SK-N-MC (cell line): ENCODE measurements around the gene GPR150.

Source experiments
- DNase-seq: peaks from one replicate; pipeline ENCODE4 v3.0.0-alpha.2; 2011; ENCODE audit warnings: low read depth, low spot score
- H3K27ac ChIP-seq: fragments of 200-600 bp; sonication (generic); 2 replicates; pipeline ENCODE4 v1.5.1; 2016; ENCODE audit warnings: mixed run types
- H3K36me3 ChIP-seq: fragments of 200-600 bp; sonication (generic); 2 replicates; pipeline ENCODE4 v1.6.1; 2017; ENCODE audit warnings: antibody characterized with exemption, low read length, mixed read lengths; ENCODE audit not compliant: insufficient read depth
- H3K4me3 ChIP-seq: fragments of 200-600 bp; sonication (generic); 2 replicates; pipeline ENCODE4 v1.5.1; 2016
- H3K9ac ChIP-seq: fragments of 200-600 bp; sonication (generic); 2 replicates; pipeline ENCODE4 v1.8.0; 2017; ENCODE audit warnings: mixed run types, mixed read lengths; ENCODE audit not compliant: insufficient read length
- H3K9me3 ChIP-seq: fragments of 200-600 bp; sonication (generic); 2 replicates; pipeline ENCODE4 v1.6.1; 2017; ENCODE audit warnings: low read depth, mild to moderate bottlenecking, antibody characterized with exemption, low read length, moderate library complexity, mixed read lengths
- EZH2 ChIP-seq: fragments of 200-600 bp; sonication (generic); IDR thresholded peaks from one replicate; pipeline ENCODE4 v1.6.1; 2017; ENCODE audit warnings: antibody characterized with exemption
- FOXP2 ChIP-seq: optimal IDR thresholded peaks from 2 replicates; pipeline ENCODE3; 2011; ENCODE audit warnings: mild to moderate bottlenecking, moderate library complexity; ENCODE audit not compliant: insufficient read depth; ENCODE audit errors: extremely low read length, control extremely low read depth
- POLR2AphosphoS5 ChIP-seq: IDR thresholded peaks from 2 replicates; pipeline ENCODE4 v1.6.1; 2012; ENCODE audit warnings: mild to moderate bottlenecking, low read depth, low read length, borderline replicate concordance

GPR150 gene

GRCh38 chr5:95619096-95619495, 791 bp upstream of the GPR150 start:
- Histone ChIP-seq H3K27ac (no peak overlapping the region), H3K36me3 (no peaks in the 10 kb centered on the region), H3K9ac (no peak overlapping the region), H3K9me3 (no peaks in the 10 kb centered on the region; the same call in 1 of the 2 replicates), H3K4me3 (no peak overlapping the region)
- no peak for DNase-seq
- TF ChIP-seq POLR2AphosphoS5 (no peak), FOXP2 (no peak), EZH2 (no peak)

DNA sequence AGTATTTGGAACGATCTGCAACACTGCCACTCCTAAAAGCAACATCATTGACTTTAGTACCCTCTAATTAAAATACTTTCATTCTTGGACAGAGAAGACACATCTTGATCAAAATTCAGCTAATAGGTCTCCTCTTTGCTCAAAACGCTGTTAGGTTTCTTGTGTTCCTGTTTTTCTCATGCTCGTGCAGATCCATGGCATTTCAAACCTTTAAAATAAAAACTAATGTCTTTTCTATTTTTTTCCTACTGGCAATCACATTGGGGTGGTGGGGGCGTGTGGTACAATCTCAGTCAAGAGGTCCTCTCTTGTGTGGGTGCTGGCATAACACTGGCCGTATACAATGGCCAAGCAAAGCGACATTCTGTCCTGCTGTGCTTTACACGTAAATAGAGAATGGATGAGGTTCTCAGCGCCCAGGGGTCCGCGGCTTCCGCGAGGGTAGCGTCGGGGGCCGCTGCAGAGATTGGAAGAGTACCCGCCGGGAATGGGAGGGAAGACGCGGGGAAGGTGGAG, 315 bp upstream of the GPR150 start:
- no peaks in the 10 kb centered on the region for H3K9me3 ChIP-seq
- no peak overlapping the region for H3K27ac ChIP-seq
- no peak overlapping the region for H3K9ac ChIP-seq
- H3K4me3 ChIP-seq: no peak overlapping the region
- H3K36me3 ChIP-seq: no peaks in the 10 kb centered on the region
- TF ChIP-seq EZH2 (no peak), POLR2AphosphoS5 (no peak), FOXP2 (no peak)
- no peak for DNase-seq

DNA sequence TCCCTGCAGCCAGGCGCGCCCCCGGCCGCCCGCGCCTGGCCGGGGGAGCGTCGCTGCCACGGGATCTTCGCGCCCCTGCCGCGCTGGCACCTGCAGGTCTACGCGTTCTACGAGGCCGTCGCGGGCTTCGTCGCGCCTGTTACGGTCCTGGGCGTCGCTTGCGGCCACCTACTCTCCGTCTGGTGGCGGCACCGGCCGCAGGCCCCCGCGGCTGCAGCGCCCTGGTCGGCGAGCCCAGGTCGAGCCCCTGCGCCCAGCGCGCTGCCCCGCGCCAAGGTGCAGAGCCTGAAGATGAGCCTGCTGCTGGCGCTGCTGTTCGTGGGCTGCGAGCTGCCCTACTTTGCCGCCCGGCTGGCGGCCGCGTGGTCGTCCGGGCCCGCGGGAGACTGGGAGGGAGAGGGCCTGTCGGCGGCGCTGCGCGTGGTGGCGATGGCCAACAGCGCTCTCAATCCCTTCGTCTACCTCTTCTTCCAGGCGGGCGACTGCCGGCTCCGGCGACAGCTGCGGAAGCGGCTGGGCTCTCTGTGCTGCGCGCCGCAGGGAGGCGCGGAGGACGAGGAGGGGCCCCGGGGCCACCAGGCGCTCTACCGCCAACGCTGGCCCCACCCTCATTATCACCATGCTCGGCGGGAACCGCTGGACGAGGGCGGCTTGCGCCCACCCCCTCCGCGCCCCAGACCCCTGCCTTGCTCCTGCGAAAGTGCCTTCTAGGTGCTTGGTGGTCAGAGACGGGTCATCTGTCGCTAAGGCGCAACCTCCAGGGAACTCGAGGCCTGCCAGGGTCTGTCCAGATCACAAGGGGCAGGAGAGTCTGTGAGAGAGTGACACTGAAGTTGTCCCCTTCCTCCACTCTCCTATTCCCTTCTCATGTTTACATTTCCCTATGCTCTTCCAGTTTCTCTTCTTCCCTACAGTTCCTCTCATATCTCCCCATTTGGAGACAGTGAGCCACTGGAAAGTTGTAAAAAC, 1.3 kb downstream of the GPR150 start:
- H3K9me3 ChIP-seq: no peaks in the 10 kb centered on the region
- no peak overlapping the region for H3K27ac ChIP-seq
- TF ChIP-seq EZH2 (no peak), FOXP2 (no peak), POLR2AphosphoS5 (no peak)
- H3K4me3 ChIP-seq: no peak overlapping the region
- no peak for DNase-seq
- H3K36me3 ChIP-seq: no peaks in the 10 kb centered on the region
- no peak overlapping the region for H3K9ac ChIP-seq

DNA sequence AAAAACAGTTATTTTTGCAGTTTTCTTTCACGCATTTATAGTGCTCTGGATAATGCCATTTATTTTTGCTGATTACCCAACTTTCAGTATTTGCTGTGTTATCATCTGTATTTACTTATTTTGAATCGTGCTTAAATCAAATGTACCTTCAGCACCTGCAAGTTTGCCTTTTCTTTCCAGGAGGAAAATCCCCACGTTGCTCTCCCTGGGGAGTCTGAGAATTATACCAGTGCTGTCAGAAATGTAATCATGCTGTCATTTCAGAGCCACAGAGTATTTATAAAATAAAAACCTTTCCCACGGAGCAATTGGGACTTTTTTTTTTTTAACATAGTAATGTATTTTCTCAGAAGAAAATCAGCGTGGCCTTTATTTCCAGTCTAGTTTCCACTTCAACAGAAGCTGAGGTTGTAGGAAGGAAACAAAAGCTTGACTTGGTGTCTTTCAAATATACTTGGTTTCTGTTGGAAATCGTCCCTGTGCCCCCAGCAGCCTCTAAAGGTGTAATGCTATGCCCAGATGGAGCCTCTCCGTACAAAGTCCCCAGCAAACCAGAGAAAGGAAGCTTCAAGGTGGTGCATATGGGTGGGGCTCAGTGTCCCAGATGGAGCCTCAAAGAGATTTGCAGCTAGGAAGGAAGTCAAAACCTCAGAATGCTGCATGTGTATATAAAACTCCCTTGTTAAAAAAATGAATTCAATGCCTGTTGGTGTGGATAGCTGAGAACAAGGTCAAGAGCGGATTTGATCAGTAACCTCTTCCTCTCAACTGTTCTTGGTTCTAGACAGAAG, 2.1 kb downstream of the GPR150 start:
- Histone ChIP-seq H3K9ac (no peak overlapping the region), H3K27ac (no peak overlapping the region), H3K9me3 (no peaks in the 10 kb centered on the region), H3K36me3 (no peaks in the 10 kb centered on the region), H3K4me3 (no peak overlapping the region)
- TF ChIP-seq FOXP2 (no peak), EZH2 (no peak), POLR2AphosphoS5 (no peak)
- no peak for DNase-seq

- no peak for DNase-seq
- TF ChIP-seq EZH2 (no peak), FOXP2 (no peak), POLR2AphosphoS5 (no peak)
- no peak overlapping the region for H3K4me3 ChIP-seq
- H3K9me3 ChIP-seq: no peaks in the 10 kb centered on the region
- H3K36me3 ChIP-seq: no peaks in the 10 kb centered on the region
- no peak overlapping the region for H3K27ac ChIP-seq
- H3K9ac ChIP-seq: no peak overlapping the region
These were observed 3.8 kb downstream of the GPR150 start for GRCh38 chr5:95623706-95624105.

- no peak overlapping the region for H3K4me3 ChIP-seq
- H3K9ac ChIP-seq: no peak overlapping the region
- no peaks in the 10 kb centered on the region for H3K36me3 ChIP-seq
- no peak overlapping the region for H3K27ac ChIP-seq
- H3K9me3 ChIP-seq: no peaks in the 10 kb centered on the region
- TF ChIP-seq FOXP2 (no peak), EZH2 (no peak), POLR2AphosphoS5 (no peak)
- DNase-seq: no peak
These were observed 4.5 kb downstream of the GPR150 start for GRCh38 chr5:95624368-95624767.

GRCh38 chr5:95626701-95627100, 6.8 kb downstream of the GPR150 start:
- H3K36me3 ChIP-seq: no peaks in the 10 kb centered on the region
- no peak for TF ChIP-seq POLR2AphosphoS5
- DNase-seq: no peak
- H3K9ac ChIP-seq: no peak overlapping the region
- no peak overlapping the region for H3K27ac ChIP-seq
- no peak overlapping the region for H3K4me3 ChIP-seq
- H3K9me3 ChIP-seq: no peaks in the 10 kb centered on the region
